PC-3 (cell line): Measurements from ENCODE around the gene ZFHX3.

Experiments
- EZH2 ChIP-seq: fragments of 300-600 bp; sonication (generic); IDR thresholded peaks from one replicate; pipeline ENCODE4 v1.6.1; 2017; ENCODE audit warnings: antibody characterized with exemption, mild to moderate bottlenecking, low read length; ENCODE audit not compliant: unreplicated experiment
- TF ChIP-seq, protein P1 (sequence below): fragments of 300-600 bp; sonication (generic); conservative IDR thresholded peaks from 2 replicates; pipeline ENCODE4 v1.5.1; 2017; ENCODE audit warnings: antibody characterized with exemption, low read depth, mild to moderate bottlenecking, low read length

DNA sequence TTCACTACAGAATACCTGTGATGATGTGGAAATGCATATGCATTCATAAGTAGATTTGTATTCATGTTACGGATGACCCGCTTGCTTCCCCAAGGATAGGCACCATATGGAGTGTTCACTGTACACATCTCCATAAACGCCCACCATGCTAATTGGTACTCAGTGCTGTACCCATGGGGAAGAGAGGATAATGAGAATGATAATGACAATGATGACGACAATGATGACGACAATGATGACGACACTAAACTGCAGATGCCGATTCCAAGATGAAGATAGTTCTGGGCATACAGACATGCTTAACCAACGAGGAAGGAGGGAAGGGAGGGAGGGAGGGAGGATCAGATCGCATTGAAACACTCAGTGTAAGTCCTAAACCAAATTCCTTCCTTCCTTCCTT is 26.5 kb upstream of the ZFHX3 start:
- no peak for TF ChIP-seq EZH2
- TF ChIP-seq, protein P1, sequence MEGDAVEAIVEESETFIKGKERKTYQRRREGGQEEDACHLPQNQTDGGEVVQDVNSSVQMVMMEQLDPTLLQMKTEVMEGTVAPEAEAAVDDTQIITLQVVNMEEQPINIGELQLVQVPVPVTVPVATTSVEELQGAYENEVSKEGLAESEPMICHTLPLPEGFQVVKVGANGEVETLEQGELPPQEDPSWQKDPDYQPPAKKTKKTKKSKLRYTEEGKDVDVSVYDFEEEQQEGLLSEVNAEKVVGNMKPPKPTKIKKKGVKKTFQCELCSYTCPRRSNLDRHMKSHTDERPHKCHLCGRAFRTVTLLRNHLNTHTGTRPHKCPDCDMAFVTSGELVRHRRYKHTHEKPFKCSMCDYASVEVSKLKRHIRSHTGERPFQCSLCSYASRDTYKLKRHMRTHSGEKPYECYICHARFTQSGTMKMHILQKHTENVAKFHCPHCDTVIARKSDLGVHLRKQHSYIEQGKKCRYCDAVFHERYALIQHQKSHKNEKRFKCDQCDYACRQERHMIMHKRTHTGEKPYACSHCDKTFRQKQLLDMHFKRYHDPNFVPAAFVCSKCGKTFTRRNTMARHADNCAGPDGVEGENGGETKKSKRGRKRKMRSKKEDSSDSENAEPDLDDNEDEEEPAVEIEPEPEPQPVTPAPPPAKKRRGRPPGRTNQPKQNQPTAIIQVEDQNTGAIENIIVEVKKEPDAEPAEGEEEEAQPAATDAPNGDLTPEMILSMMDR = no peak
